ENCODE results near the gene XIST. TPM values are rescaled to one million over a fixed set of nuclear protein-coding genes. Genes with fewer than 3 reads are reported as not detected.
A peak's percentile ranks its signal among the peaks of the same experiment; 100 is the strongest.

The XIST gene
- total RNA-seq, 1 experiment from 2014 or later, result not detected

DNA sequence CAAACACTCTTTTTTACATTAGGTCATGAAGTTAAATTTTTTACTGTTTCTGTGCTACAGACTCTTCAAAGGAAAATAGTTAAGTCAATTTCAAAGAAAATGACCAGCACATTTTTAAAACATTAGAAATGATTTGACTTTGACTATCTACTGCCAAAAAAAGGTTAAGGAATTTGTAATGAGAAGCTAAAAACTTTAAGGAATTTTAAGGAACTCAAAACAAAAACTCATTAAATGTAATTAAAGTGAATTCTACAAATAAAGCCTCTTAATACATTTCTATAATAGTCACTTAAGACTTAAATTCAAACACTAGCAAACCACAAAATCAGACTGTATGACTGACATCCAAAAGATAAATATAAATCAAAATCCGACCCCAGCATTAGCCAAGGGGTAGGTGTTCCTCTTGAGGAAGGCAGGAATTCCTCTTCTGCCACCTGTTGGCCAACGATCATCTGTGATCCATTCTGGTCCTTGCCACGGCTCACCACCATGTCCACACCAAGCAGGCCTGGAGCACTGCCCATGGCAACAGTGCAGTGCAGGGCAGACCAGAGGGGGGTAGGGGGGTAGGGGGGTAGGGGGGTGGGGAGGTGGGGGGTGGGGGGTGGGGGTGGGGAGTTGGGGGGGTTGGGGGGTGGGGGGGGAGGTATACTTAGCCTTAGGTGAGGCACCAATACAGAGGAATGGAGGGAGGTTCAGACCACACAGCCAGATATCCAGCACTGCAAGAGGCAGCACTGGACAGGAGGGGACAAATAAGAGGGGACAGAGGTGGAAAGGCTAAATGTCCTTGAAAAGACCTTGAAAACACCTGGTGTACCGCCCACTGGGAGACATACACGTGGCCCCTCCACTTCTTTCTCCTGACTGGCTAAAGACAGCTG lies 2.1 kb downstream of the XIST start:
- Histone ChIP-seq H3K27me3 (ENCODE audit: control insufficient read depth, insufficient read depth, low read length) (no peaks in the 10 kb centered on the region), H3K36me3 (replicated peaks; ENCODE audit: control insufficient read depth, insufficient read depth, low read length) (no peaks in the 10 kb centered on the region), H3K4me3 (ENCODE audit: insufficient read depth, low read depth, low read length) (no peak overlapping the region)
- DNase-seq, result peak; percentile 69

DNA sequence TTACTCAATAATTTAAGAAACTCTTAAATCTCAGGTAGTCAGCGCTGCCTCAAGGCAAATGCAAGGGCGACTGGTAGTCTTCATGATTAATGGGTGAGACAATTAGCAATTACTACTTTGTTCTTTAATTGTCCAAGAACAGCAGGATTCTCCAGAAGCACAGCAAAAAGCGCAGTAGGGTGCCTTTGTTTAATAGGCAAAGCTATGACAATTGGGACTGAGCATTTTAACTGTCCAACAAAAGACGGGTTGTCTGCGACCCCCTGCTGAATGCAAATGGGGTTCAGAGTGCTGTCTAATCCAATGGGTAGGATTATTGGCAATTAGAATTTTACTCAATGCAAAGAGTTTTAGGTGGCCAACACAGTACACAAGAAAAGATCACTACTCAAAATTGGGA lies 3.4 kb downstream of the XIST start:
- Histone ChIP-seq H3K36me3 (replicated peaks; ENCODE audit: control insufficient read depth, insufficient read depth, low read length) (no peaks in the 10 kb centered on the region), H3K27me3 (ENCODE audit: control insufficient read depth, insufficient read depth, low read length) (no peaks in the 10 kb centered on the region), H3K4me3 (ENCODE audit: insufficient read depth, low read depth, low read length) (no peak overlapping the region)
- DNase-seq, result no peak

DNA sequence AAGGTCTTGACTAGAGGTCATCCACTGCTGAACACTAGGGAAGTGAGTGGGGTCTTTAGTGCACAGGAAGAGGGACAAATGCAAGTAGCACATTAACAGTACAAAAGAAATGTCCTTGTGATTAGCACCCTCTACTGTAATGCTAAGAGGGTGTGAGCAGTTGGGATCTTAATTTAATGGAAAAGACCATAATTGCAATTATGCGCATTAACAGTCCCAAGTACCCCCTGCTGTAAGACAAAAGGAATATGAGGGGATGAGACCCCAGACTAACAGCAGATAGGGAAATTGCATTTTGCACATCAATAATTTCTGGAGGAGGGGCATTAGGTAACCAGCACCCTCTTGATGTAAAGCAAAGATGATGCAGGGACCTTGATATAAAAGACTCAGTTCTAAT lies 4.5 kb downstream of the XIST start:
- no peak overlapping the region for H3K4me3 ChIP-seq (ENCODE audit: insufficient read depth, low read depth, low read length)

GRCh38 chrX:73847100-73847499 lies 5.4 kb downstream of the XIST start:
- peak; percentile 53 for DNase-seq
- no peak overlapping the region for H3K4me3 ChIP-seq (ENCODE audit: insufficient read depth, low read depth, low read length)
- no peaks in the 10 kb centered on the region for H3K36me3 ChIP-seq (replicated peaks; ENCODE audit: control insufficient read depth, insufficient read depth, low read length)
- no peaks in the 10 kb centered on the region for H3K27me3 ChIP-seq (ENCODE audit: control insufficient read depth, insufficient read depth, low read length)

More for the DNA sequence above, 4.5 kb downstream of the XIST start:
- no peaks in the 10 kb centered on the region for H3K27me3 ChIP-seq (ENCODE audit: control insufficient read depth, insufficient read depth, low read length)
- no peak for DNase-seq
- H3K36me3 ChIP-seq (replicated peaks; ENCODE audit: control insufficient read depth, insufficient read depth, low read length), result no peaks in the 10 kb centered on the region

DNA sequence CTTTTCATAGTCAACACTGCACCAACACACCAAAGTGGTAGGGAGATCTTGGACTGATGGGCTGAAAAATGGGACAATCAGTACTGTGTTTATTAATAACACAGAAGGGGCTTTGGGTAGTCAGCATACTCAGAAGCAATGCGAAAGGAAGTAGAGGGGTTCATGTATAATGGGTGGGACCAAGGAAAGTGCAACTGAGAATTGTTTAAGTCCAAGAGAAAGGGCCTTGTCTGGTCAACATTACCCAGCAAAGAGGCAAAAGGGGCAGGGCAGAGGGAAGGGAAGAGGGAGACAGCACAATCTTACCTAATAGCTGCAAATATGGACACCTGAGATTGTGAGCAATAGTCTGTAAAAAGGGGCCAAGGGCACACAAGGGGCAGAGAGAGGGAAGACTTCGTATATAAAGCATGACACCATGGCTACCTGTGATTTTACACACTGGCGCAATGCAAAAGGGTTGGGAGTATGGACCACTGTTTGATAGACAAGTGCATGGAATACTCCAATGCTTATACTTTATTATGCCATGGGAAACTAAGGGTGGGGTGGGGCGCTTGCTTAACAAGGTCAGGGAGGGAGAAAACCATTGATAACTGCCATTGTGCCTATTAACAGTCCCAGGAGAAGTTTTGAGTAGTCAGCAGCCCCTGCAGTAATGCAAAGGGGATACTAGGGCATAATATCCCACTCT lies 9.8 kb downstream of the XIST start:
- no peaks in the 10 kb centered on the region for H3K27me3 ChIP-seq (ENCODE audit: control insufficient read depth, insufficient read depth, low read length)
- H3K4me3 ChIP-seq (ENCODE audit: insufficient read depth, low read depth, low read length), result no peak overlapping the region
- no peaks in the 10 kb centered on the region for H3K36me3 ChIP-seq (replicated peaks; ENCODE audit: control insufficient read depth, insufficient read depth, low read length)
- DNase-seq, result no peak

DNA sequence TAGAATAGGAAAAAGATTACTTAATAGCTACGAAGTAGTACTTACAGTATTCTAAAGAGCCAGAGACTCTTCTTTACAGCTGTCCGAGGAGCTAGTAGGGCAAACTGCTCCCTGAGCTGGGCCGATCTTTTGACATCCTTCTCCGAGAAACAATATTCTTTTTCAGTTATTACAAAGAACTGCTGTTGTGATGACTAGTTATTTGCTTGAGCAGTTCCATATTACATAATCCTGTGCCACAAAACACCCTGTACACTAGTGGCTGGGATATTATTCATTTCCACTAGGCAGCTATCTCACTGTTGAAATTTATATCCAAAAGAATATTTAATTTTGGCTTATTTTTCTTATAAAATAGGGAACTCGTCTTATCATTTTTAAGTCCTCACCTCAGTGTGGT lies 11.2 kb downstream of the XIST start:
- no peaks in the 10 kb centered on the region for H3K27me3 ChIP-seq (ENCODE audit: control insufficient read depth, insufficient read depth, low read length)
- no peaks in the 10 kb centered on the region for H3K36me3 ChIP-seq (replicated peaks; ENCODE audit: control insufficient read depth, insufficient read depth, low read length)
- H3K4me3 ChIP-seq (ENCODE audit: insufficient read depth, low read depth, low read length), result no peak overlapping the region
- DNase-seq, result no peak

- no peaks in the 10 kb centered on the region for H3K27me3 ChIP-seq (ENCODE audit: control insufficient read depth, insufficient read depth, low read length)
- H3K36me3 ChIP-seq (replicated peaks; ENCODE audit: control insufficient read depth, insufficient read depth, low read length), result no peaks in the 10 kb centered on the region
- H3K4me3 ChIP-seq (ENCODE audit: insufficient read depth, low read depth, low read length), result no peak overlapping the region
- DNase-seq, result no peak
These were observed 12.2 kb downstream of the XIST start for GRCh38 chrX:73840120-73840924.

GRCh38 chrX:73839152-73839551 lies 13.4 kb downstream of the XIST start:
- no peak for DNase-seq
- Histone ChIP-seq H3K27me3 (ENCODE audit: control insufficient read depth, insufficient read depth, low read length) (no peaks in the 10 kb centered on the region), H3K4me3 (ENCODE audit: insufficient read depth, low read depth, low read length) (no peak overlapping the region), H3K36me3 (replicated peaks; ENCODE audit: control insufficient read depth, insufficient read depth, low read length) (no peaks in the 10 kb centered on the region)

DNA sequence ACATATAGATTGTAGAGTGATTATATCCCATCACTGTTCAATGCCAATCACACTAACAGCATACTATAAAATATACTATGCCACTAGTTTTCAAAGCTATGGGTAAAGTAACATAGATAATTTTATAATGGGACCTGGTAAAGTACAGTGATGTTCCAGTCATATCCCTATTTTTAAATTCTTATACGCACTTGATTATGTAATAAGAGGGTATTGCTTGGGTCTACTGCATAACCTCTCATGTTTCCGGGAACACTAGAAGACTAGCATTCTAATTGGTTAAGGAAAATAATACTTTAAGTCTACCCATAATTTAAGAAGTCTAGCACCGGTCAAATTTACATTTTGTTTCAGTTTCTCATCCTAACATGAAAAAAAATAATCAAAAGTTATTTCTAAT lies 14.4 kb downstream of the XIST start:
- Histone ChIP-seq H3K27me3 (ENCODE audit: control insufficient read depth, insufficient read depth, low read length) (no peaks in the 10 kb centered on the region), H3K36me3 (replicated peaks; ENCODE audit: control insufficient read depth, insufficient read depth, low read length) (no peaks in the 10 kb centered on the region), H3K4me3 (ENCODE audit: insufficient read depth, low read depth, low read length) (no peak overlapping the region)
- DNase-seq, result no peak

GRCh38 chrX:73836956-73837477 lies 15.5 kb downstream of the XIST start:
- DNase-seq, result no peak
- H3K27me3 ChIP-seq (ENCODE audit: control insufficient read depth, insufficient read depth, low read length), result no peaks in the 10 kb centered on the region
- no peak overlapping the region for H3K4me3 ChIP-seq (ENCODE audit: insufficient read depth, low read depth, low read length)
- H3K36me3 ChIP-seq (replicated peaks; ENCODE audit: control insufficient read depth, insufficient read depth, low read length), result no peaks in the 10 kb centered on the region

- Histone ChIP-seq H3K4me3 (ENCODE audit: insufficient read depth, low read depth, low read length) (no peak overlapping the region), H3K27me3 (ENCODE audit: control insufficient read depth, insufficient read depth, low read length) (no peaks in the 10 kb centered on the region), H3K36me3 (replicated peaks; ENCODE audit: control insufficient read depth, insufficient read depth, low read length) (no peaks in the 10 kb centered on the region)
- DNase-seq, result no peak
These were observed 18.3 kb downstream of the XIST start for GRCh38 chrX:73834219-73834618.

DNA sequence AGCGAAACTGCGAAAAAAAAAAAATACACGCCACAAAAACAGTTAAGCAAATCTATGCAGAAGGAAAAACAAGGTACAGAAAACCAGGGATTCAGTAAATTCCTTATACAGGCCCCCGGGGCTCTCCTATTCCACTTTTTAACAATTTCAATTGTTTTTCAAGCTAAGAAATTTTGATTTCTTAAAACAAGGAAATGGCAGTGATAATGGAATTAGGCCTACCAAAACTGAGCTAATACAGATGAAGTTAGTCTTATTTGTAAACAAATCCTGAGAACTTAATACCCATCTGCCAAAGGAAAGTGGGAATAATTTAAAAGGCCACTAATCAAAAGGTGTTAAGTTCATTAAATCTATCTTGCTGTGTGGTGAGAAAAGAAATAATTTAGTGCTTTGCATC lies 20.2 kb downstream of the XIST start:
- no peak overlapping the region for H3K4me3 ChIP-seq (ENCODE audit: insufficient read depth, low read depth, low read length)
- H3K36me3 ChIP-seq (replicated peaks; ENCODE audit: control insufficient read depth, insufficient read depth, low read length), result no peaks in the 10 kb centered on the region
- no peaks in the 10 kb centered on the region for H3K27me3 ChIP-seq (ENCODE audit: control insufficient read depth, insufficient read depth, low read length)
- no peak for DNase-seq

DNA sequence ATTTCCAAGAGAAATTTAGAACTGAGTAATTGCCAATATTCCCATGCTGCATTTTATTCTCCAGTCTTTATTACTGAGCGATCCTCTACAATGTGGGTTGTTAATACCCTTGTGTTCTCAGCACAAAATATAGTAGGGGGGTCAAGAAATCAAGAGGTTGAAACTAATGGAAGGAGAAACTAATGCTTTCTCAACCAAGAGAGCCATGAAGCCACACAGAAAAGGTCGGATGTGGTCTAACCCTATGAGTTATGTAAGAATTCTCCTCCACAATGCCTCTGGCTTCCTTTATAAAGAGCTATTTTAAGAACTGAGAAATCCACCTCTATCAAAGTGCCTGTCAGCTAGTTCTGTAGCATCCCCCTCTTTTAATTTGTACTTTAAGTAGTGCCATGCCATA lies 21.0 kb downstream of the XIST start:
- no peak overlapping the region for H3K4me3 ChIP-seq (ENCODE audit: insufficient read depth, low read depth, low read length)
- H3K36me3 ChIP-seq (replicated peaks; ENCODE audit: control insufficient read depth, insufficient read depth, low read length), result no peaks in the 10 kb centered on the region

More for the DNA sequence above, 21.0 kb downstream of the XIST start:
- DNase-seq, result no peak
- H3K27me3 ChIP-seq (ENCODE audit: control insufficient read depth, insufficient read depth, low read length), result no peaks in the 10 kb centered on the region

Measured in H7 (cell line).